22Rv1 (cell line): ENCODE measurements around the gene SPTBN2.

Experiments
- H3K27ac ChIP-seq: fragments of 450-650 bp; 2 replicates; pipeline ENCODE4 v1.5.1; 2017
- CTCF ChIP-seq: fragments of 450-650 bp; IDR thresholded peaks from 2 replicates; pipeline ENCODE4 v1.5.1; 2017; ENCODE audit warnings: mild to moderate bottlenecking
- ZFX ChIP-seq: fragments of 450-650 bp; IDR thresholded peaks from 2 replicates; pipeline ENCODE4 v1.6.1; 2017; ENCODE audit warnings: antibody characterized with exemption, borderline replicate concordance

The SPTBN2 gene

GRCh38 chr11:66728693-66729385, at the start of gene SPTBN2:
Gene SPTBN2 (minus strand): TSS chr11:66729216. CDS start chr11:66721240, 7,976 bp downstream.
- TF ChIP-seq ZFX (no peak), CTCF (no peak)
- peak within 1 kb of the TSS; percentile 55; the same call in 1 of the 2 replicates for H3K27ac ChIP-seq

GRCh38 chr11:66768818-66769217, 39.8 kb upstream of the SPTBN2 start:
- H3K27ac ChIP-seq, result no peak overlapping the region
- no peak for TF ChIP-seq ZFX
- no peak for TF ChIP-seq CTCF

GRCh38 chr11:66768088-66768521, 39.1 kb upstream of the SPTBN2 start:
- TF ChIP-seq CTCF, result no peak
- no peak for TF ChIP-seq ZFX
- no peak overlapping the region for H3K27ac ChIP-seq

GRCh38 chr11:66767666-66768065, 38.6 kb upstream of the SPTBN2 start:
- H3K27ac ChIP-seq, result no peak overlapping the region

GRCh38 chr11:66766681-66767080, 37.7 kb upstream of the SPTBN2 start:
- H3K27ac ChIP-seq, result no peak overlapping the region
- TF ChIP-seq ZFX (no peak), CTCF (no peak)

More at GRCh38 chr11:66767666-66768065, 38.6 kb upstream of the SPTBN2 start:
- TF ChIP-seq CTCF (no peak), ZFX (no peak)

- H3K27ac ChIP-seq, result no peak overlapping the region
- no peak for TF ChIP-seq ZFX
- no peak for TF ChIP-seq CTCF
These were observed 33.1 kb upstream of the SPTBN2 start for GRCh38 chr11:66762088-66762487.

- TF ChIP-seq CTCF, result no peak
- no peak for TF ChIP-seq ZFX
- H3K27ac ChIP-seq, result no peak overlapping the region
These were observed 23.1 kb upstream of the SPTBN2 start for GRCh38 chr11:66752148-66752547.
